Measurements from ENCODE around the gene FASTKD1.
"Not testable (repeated sequence)": the region's sequence is repeated elsewhere in the genome, so short reads cannot be mapped to it uniquely, and the experiment has no call there.

Gene FASTKD1, protein sequence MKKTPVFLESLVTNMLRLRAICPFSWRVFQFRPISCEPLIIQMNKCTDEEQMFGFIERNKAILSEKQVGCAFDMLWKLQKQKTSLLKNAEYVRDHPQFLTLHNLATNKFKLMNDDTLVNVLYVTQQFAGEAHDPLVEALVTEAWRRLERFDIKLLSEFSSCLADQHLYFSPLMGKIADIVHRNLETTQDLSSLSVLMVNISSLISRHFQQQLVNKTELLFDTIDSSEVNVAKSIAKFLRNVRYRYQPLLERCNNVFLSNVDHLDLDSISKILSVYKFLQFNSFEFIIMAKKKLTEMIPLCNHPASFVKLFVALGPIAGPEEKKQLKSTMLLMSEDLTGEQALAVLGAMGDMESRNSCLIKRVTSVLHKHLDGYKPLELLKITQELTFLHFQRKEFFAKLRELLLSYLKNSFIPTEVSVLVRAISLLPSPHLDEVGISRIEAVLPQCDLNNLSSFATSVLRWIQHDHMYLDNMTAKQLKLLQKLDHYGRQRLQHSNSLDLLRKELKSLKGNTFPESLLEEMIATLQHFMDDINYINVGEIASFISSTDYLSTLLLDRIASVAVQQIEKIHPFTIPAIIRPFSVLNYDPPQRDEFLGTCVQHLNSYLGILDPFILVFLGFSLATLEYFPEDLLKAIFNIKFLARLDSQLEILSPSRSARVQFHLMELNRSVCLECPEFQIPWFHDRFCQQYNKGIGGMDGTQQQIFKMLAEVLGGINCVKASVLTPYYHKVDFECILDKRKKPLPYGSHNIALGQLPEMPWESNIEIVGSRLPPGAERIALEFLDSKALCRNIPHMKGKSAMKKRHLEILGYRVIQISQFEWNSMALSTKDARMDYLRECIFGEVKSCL

DNA sequence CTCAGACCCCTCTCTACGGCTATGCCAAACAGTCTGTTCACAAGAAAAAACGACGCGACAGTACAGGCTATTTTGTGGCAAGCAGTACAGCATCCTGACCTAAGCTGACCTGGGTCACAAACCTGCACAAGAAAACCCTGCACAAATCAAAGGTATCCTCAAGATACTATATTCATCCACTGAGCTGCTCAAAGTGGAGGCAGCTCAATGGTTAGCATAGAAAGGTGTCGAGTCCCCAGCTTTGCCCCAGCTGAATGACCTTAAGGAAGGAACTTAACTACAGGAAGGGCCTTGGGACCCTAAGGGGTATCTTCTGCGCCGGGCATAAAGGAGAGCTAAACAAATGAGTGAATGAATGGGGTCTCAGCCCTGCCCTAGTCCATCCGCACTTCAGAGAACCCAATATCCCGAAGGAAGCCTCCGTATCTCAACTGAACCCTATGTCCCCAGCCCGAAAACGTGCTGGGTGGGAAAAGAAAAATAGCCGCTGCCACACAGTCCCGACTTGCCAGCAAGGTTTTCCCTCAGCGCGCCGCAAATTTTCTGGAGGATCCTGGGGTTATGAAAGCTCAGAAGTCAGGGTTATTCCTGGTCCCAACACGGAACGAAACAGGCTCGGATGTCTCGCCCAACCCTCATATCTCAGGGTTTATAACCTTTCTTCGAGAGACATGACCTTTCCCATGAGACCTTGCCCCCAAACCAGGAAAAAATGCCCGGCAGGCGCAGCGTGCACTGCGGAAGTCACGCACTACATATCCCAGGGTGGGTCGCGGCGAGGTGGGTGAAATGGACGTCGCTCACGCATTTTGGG lies at the start of gene FASTKD1:
Gene FASTKD1, minus strand, starts transcription at position 706 of the 814 bp plus-strand sequence. CDS start 1,836 bp downstream, outside the sequence.
- H3K4me3 ChIP-seq (ENCODE audit: low read depth, low read length) = peak within 1 kb of the TSS; percentile 96
- DNase-seq (ENCODE audit: low read depth) = peak; percentile 97
- TF ChIP-seq POLR2A (IDR thresholded peaks at IDR 0.05; ENCODE audit: extremely low read depth, insufficient read length) (peak; percentile 73), MAX (IDR thresholded peaks at IDR 0.05; ENCODE audit: low read depth, low read length) (peak; percentile 83), MYC (IDR thresholded peaks at IDR 0.05; ENCODE audit: low read depth, low read length) (peak; percentile 64; the same call in 1 of the 2 replicates), CTCF (IDR thresholded peaks at IDR 0.05; ENCODE audit: low read depth, low read length) (no peak)

- no peak for DNase-seq (ENCODE audit: low read depth)
These were observed 49.6 kb upstream of the FASTKD1 start for GRCh38 chr2:169623235-169623634.

GRCh38 chr2:169620509-169620908 lies 46.8 kb upstream of the FASTKD1 start:
- TF ChIP-seq MAX (IDR thresholded peaks at IDR 0.05; ENCODE audit: low read depth, low read length) (no peak), POLR2A (IDR thresholded peaks at IDR 0.05; ENCODE audit: extremely low read depth, insufficient read length) (no peak), MYC (IDR thresholded peaks at IDR 0.05; ENCODE audit: low read depth, low read length) (no peak), CTCF (IDR thresholded peaks at IDR 0.05; ENCODE audit: low read depth, low read length) (no peak)

More at GRCh38 chr2:169623235-169623634, 49.6 kb upstream of the FASTKD1 start:
- H3K4me3 ChIP-seq (ENCODE audit: low read depth, low read length) = no peak overlapping the region
- TF ChIP-seq POLR2A (IDR thresholded peaks at IDR 0.05; ENCODE audit: extremely low read depth, insufficient read length) (no peak), MYC (IDR thresholded peaks at IDR 0.05; ENCODE audit: low read depth, low read length) (no peak)

DNA sequence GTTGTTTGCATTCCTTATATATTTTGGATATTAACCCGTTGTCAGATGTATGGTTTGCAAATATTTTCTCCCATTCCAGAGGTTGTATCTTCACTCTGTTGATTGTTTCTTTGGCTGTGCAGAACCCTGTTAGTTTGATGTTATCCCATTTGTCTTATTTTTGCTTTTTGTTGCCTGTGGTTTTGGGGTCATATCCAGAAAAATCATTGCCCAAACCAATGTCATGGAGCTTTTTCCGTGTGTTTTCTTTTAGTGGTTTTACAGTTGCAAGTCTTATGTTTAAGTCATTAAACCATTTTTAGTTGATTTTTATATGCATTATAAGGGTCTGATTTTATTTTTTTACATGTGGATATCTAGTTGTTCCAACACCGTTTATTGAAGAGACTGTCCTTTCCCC lies 46.3 kb upstream of the FASTKD1 start:
- no peak overlapping the region for H3K4me3 ChIP-seq (ENCODE audit: low read depth, low read length)
- no peak for DNase-seq (ENCODE audit: low read depth)
- TF ChIP-seq MYC (IDR thresholded peaks at IDR 0.05; ENCODE audit: low read depth, low read length) (no peak), POLR2A (IDR thresholded peaks at IDR 0.05; ENCODE audit: extremely low read depth, insufficient read length) (no peak), CTCF (IDR thresholded peaks at IDR 0.05; ENCODE audit: low read depth, low read length) (no peak), MAX (IDR thresholded peaks at IDR 0.05; ENCODE audit: low read depth, low read length) (no peak)

More at GRCh38 chr2:169620509-169620908, 46.8 kb upstream of the FASTKD1 start:
- no peak for DNase-seq (ENCODE audit: low read depth)
- no peak overlapping the region for H3K4me3 ChIP-seq (ENCODE audit: low read depth, low read length)

DNA sequence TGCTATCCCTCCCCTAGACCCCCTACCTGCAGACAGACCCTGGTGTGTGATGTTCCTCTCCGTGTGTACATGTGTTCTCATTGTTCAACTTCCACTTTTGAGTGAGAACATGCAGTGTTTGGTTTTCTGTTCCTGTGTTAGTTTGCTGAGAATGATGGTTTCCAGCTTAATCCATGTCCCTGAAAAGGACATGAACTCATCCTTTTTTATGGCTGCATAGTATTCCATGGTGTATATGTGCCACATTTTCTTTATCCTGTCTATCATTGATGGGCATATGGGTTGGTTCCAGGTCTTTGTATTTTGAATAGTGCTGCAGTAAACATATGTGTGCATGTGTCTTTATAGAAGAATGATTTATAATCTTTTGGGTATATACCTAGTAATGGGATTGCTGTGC lies 42.3 kb upstream of the FASTKD1 start:
- H3K4me3 ChIP-seq (ENCODE audit: low read depth, low read length); DNase-seq (ENCODE audit: low read depth): not testable (repeated sequence)

GRCh38 chr2:169613876-169614275 lies 40.2 kb upstream of the FASTKD1 start:
- TF ChIP-seq POLR2A (IDR thresholded peaks at IDR 0.05; ENCODE audit: extremely low read depth, insufficient read length) = no peak
- TF ChIP-seq MYC (IDR thresholded peaks at IDR 0.05; ENCODE audit: low read depth, low read length) = no peak
- no peak for TF ChIP-seq MAX (IDR thresholded peaks at IDR 0.05; ENCODE audit: low read depth, low read length)
- TF ChIP-seq CTCF (IDR thresholded peaks at IDR 0.05; ENCODE audit: low read depth, low read length) = no peak
- no peak for DNase-seq (ENCODE audit: low read depth)
- H3K4me3 ChIP-seq (ENCODE audit: low read depth, low read length) = no peak overlapping the region

Measured in NB4 (cell line).